Measurements from ENCODE around the gene KCNQ1.

Gene KCNQ1

GRCh38 chr11:2728663-2729332 is 284.0 kb downstream of the KCNQ1 start:
- DNase-seq: no peak

- DNase-seq: no peak
Measured at GRCh38 chr11:2729841-2730240, 285.0 kb downstream of the KCNQ1 start.

GRCh38 chr11:2730272-2731129 is 285.7 kb downstream of the KCNQ1 start:
- no peak for DNase-seq

GRCh38 chr11:2731130-2732125 is 286.6 kb downstream of the KCNQ1 start:
- DNase-seq: no peak

- no peak for DNase-seq
Measured at GRCh38 chr11:2732261-2732939, 287.6 kb downstream of the KCNQ1 start.

DNA sequence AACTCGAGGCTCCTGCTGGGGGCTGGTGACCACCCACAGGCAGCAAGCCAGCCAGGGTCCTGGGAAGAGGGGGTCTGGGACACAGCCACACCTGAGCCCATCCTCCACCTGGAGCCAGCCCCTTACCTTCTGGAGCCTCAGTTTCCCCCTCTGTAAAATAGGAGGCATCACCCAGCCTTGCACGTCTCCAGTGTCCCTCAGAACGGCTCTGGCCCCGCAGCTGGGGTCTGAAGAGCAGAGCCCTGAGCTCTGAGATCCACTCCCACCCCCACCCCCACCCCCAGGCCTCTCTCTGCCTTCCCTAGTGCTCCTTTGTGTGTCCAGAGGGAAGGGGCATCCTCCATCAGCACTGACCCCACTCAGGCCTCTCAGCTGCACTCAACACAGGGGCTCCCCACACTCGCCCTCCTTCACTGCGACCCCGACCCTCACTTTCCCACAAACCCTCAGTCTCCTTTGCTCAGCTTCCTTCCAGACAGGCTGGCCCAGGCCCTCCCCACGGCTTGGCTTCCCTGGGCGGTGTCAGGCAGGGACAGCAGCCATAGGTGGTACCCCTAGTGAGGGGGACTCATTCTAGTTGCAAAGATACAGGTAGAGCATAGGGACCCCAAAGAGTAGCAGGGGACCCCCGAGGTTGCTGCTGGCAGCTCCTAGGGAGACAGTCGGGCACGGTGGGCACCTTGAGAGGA is 288.3 kb downstream of the KCNQ1 start:
- DNase-seq: no peak

DNA sequence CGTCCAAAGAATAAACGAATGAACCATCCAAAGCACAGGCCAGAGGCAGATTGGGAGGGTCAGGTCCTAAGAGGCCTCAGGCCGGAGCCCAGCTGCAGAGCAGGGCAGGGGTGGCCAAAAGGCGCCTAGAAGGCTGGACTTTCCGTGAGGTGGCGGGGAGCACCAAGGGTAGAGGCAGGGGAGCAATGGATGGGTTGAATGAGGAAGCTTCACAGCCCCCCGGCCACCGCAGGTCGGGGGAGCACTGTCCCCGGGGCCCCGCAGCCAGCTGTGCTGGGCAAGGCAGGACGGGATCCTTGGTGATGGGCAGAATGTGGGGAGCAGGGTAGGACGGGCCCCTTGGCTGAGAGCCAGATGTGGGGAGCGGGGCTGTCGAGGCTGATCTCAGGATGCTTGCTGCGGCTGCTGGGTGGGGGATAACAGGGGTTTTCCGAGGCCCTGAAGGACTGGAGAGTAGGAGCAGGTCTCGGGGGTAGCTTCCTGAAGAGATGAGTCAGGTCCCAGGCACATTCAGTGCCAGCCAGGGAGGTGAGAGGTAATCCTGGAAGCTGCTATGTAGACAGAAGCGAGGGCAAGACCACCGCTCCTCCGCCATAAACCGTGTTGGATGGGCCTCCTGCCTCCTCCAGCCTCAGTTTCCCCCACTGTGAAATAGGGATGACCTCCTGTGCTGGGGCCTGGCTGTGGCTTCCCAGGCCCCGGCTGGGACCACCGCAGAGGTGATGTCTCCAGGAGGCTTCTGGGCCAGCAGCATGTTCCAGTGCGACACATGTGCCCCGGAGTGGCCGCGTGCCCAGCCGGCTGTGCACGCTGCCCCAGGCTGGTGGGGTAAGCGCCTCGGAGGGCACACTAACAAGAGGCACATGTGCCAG is 289.6 kb downstream of the KCNQ1 start:
- DNase-seq: no peak

GRCh38 chr11:2735053-2735589 is 290.3 kb downstream of the KCNQ1 start:
- no peak for DNase-seq

DNA sequence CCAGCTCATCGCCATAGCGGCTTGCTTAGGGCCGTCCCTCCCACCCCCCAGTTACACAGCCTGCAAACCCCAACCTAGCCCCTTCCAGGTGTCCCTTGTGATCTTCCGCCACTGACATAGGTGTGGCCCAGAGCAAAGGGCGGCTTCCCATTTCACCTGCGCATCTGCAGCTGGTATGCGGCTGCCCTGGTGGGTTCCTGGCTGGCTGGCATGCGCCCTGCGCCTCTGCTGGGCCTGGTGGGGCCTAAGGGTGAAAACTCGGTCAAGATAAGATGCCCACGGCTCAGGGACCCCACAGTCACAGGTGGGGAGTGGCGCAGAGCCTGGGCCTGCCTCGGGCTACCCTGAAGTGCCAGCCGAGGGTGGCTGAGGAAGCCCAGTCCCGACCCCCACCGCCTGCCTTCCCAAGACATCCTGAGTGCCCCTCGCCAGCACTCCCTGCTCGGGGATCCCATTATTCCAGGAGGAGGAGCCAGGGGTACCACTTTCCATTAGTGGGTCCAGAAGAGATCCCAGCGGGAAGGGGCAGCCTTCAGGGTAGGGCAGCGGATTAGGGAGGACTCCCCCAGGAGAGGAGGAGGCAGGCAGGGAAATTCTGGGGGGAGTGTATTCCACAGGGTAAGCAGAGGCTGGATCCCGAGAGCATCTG is 291.9 kb downstream of the KCNQ1 start:
- DNase-seq: no peak

DNA sequence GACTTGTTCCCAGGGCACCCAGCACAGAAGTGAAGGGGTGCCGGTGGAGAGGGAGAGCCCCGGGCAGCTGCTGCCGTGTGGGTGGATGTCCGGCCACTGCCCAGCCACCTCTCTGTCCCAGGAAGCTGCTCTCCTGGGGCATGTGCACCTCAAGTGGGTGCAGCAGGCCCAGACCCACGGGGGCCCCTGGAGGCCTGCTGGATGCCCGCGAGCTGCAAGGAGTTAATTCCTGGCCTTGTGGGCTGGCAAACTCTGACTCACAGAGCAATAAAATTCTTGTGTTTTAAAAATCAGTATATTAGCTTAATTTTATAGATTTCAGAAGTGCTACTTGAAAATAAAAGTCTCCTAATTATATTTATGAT is 292.4 kb downstream of the KCNQ1 start:
- no peak for DNase-seq

DNA sequence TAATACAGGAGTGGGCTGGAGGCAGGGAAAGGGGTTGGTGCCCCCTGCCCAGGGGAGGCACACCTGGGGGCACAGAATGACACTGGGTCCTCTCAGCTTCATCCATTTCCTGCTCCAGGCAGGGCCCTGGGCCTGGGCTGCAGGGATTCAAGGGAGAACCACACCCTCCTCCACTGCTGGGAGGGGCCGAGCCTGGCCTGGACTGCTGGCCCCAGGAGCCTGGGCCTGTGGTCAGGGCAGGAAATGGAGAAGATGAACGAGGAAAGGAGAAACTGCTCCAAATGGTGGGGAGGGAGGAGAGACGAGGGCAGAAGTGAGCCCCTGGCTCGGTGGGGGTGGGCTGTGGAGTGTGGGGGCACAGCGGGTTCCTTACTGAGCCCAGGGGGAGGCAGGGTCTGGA is 293.1 kb downstream of the KCNQ1 start:
- no peak for DNase-seq

DNA sequence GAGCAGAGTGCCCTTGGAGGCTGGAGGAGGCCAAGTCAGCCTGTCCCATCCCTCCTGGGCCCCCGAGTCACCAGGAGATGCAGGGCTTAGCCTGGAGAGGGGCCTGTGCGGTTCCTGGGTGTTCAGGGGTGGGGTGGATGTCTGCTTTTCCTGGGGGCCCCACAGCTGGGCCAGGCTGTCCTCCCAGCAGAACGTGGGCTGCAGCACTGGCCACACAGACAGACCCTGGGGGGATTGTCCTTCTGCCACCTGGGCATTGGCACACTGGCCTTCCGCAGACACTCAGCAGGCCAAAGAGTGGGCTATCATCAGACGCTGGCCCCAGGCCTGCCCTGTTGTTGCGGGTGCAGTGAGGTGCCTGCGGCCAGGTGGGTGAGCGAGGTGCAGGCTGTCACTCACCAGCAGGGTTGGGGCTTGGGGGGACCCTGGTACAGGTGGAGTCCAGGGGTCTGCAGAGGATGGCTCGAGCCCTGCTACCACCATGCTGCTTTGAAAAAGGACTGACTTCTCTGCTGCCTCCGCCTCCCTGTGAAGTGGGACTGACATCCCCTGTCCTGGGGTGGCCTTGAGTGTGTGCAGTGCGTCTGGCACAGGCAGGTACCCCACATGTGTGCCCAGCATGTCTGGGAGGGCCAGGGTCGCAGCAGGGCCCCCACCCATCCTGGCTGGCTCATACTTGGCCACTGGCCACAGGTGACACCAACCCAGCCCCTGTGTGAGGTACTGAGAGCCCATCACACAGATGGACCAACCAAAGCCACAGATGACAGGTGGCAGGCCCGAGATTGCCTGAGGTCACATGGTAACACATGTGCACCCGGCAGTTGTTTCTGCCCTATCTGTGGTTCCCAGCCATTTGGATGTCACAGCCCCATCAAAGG is 294.0 kb downstream of the KCNQ1 start:
- no peak for DNase-seq

GRCh38 chr11:2739531-2740274 is 294.9 kb downstream of the KCNQ1 start:
- no peak for DNase-seq

DNA sequence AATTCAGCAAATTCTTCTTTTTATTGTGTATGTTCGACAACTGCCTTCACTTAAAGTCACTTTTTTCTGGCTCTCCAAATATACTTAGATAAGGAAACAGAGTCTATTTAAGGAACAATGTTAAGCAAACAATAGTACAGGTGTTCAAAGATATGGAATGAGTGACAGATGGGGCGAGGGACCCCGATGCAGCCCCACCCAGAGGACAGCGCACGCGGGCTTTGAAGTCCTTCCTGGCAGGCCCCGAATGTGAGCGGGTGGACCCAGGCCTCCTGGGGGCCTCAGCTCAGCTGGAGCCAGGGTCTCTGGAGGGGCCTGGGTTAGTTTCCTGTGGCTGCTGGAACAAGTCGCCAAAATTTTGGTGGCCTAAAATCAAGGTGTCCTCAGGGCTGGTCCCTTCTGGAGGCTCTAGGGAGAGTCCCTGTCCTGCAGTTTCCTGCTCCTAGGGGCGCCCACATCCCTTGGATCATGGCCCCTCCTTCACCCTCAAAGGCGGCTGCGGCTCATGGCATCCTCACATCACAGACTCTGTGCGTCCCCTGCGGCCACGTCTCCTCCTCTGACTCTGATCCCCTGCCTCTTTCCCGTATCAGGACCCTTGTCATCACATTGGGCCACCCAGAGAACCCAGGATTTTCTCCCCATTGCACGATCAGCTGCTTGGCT is 295.6 kb downstream of the KCNQ1 start:
- no peak for DNase-seq

DNA sequence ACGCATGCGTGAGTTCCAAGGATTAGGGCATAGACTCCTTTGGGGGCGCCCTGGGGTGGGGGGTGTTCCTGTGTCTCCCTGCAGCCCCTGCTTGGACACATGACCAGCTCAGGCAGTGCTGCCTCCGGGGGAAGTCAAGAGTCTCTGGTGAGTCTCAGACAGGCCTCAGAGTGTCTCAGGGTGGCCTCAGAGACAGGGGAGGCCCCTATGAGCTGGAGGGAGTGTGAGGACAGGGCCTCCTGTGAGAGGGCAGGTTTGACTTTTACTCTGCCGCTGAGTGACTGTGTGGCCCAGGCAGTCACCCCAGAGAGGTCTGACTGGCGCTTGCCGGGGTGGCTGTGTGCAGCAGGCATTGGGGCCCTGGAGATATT is 296.2 kb downstream of the KCNQ1 start:
- no peak for DNase-seq

DNA sequence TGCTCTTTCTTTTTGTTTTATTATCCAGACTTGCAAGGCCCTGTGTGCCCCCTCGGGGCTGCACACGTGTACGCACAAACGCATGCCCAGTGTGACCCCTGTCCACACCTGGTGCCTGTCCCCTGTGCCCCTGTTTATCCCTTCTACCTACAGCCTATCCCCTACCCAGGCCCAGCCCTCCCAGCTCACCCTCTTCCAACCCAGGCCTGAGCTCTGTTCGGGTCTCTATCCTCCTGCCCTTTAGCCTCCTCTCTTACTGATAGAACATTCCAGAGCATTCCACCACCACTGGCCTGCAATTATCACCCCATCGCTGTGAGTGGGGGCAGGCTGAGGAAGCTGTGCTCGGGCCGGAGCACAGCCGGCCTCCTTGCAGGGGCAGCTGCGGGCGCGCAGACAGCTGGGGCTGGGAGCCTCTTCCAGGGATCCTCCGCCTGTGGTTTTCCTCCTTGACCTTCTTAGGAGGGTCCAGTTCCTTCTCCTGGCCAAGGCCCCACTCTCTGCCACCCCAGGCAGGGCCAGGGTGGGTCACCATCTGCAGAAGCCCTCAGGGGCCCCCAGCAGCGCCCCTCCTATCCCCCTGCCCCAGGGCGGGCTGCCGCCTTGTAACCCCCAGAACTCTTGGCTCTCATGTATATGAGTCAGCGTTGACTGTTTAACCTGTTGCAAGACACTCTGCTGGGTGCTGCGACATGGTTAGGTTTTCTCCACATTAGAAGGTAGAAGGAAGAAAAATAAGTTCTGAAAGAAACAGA is 296.7 kb downstream of the KCNQ1 start:
- no peak for DNase-seq

- DNase-seq: no peak
Measured at GRCh38 chr11:2742201-2742600, 297.4 kb downstream of the KCNQ1 start.
